22Rv1 (cell line): ENCODE data around the gene USF3.

Experiments used
- ZFX ChIP-seq: fragments of 450-650 bp; IDR thresholded peaks from 2 replicates; pipeline ENCODE4 v1.6.1; 2017; ENCODE audit warnings: antibody characterized with exemption, borderline replicate concordance
- TF ChIP-seq, protein P1 (sequence below): fragments of 450-650 bp; IDR thresholded peaks from 2 replicates; pipeline ENCODE4 v1.5.1; 2017; ENCODE audit warnings: mild to moderate bottlenecking

DNA sequence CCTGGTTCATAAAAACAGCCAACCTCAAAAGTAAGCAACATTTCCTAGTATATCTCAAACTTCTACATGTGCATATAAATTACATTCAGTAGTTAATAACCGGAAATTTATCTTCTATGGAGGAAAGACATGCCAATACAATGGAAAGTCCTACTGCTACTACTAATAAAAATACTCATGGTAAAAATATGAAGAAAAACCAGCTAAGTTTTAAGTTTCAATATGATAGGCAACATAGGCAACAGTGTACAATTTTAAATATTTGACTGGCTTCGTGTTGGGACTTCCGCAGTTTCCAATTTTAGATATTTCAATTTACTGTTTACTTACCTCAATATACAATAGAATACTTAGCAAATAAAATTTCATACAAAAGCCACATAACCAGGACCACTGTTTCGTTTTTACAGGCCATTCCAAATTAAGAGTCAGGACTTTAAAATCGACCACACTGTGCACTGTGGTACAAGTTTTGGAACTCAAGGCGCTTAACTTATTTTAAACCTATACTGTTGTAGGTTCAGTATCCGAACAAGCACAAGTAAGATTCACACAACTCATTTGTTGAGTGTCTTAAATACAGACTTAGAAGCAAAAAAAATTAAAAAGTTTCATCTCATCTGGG lies 46.7 kb upstream of the USF3 start:
- TF ChIP-seq, protein P1, sequence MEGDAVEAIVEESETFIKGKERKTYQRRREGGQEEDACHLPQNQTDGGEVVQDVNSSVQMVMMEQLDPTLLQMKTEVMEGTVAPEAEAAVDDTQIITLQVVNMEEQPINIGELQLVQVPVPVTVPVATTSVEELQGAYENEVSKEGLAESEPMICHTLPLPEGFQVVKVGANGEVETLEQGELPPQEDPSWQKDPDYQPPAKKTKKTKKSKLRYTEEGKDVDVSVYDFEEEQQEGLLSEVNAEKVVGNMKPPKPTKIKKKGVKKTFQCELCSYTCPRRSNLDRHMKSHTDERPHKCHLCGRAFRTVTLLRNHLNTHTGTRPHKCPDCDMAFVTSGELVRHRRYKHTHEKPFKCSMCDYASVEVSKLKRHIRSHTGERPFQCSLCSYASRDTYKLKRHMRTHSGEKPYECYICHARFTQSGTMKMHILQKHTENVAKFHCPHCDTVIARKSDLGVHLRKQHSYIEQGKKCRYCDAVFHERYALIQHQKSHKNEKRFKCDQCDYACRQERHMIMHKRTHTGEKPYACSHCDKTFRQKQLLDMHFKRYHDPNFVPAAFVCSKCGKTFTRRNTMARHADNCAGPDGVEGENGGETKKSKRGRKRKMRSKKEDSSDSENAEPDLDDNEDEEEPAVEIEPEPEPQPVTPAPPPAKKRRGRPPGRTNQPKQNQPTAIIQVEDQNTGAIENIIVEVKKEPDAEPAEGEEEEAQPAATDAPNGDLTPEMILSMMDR, result no peak
- no peak for TF ChIP-seq ZFX
